Activated CD8-positive, alpha-beta memory T cell treated with anti-CD3 and anti-CD28 coated beads, Interleukin-2, amount 50 U/mL, for 1 hour (primary cell): ENCODE data around the gene PLEKHA5.
"Not testable (repeated sequence)": the region's sequence is repeated elsewhere in the genome, so short reads cannot be mapped to it uniquely, and the experiment has no call there.

Experiments used
- DNase-seq: peaks from one replicate; pipeline ENCODE4 v3.0.0-alpha.2; 2020; ENCODE audit errors: extremely low read depth

Gene PLEKHA5

DNA sequence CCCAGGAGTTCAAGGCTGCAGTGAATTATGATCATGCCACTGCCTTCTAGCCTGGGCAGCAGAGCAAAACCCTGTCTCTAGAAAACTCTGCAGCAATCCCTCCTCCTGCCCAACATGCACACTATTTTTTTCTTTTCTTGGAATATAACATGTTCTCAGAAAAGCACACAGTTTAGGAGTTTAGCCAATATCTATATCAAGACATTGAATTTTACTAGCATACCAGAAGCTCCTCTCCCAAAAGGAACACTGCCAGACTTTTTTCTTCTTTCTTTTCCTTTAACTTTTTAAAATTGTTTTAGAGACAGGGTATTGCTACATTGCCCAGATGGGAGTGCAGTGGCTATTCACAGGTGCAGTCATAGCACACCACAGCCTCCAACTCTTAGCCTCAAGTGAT is 202.7 kb downstream of the PLEKHA5 start:
- DNase-seq: no peak

- DNase-seq: no peak
These were observed 208.9 kb downstream of the PLEKHA5 start for GRCh38 chr12:19338405-19338804.

- not testable (repeated sequence) for DNase-seq
These were observed 221.3 kb downstream of the PLEKHA5 start for GRCh38 chr12:19350850-19351249.

- DNase-seq: no peak
These were observed 221.8 kb downstream of the PLEKHA5 start for GRCh38 chr12:19351346-19351745.

DNA sequence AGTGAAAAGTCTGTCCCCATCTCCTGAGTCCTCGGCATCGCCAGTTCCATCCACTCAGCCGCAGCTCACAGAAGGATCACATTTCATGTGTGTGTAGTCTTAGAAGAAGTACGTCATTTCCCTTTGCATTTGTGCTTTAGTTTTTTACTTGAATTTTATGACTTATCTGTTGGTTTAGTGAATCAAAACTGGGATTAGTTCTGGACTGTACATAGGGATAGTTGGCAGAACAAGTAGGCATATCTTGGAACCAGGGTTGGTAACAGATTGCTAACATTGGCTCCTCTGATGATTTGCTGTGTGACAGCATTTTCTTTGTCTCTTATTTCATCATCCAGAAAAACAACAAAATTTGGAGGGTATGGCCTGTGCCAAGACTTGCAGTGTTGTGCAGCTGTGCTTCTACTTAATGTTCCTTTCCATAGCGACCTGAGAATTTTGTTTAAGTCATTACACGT is 240.2 kb downstream of the PLEKHA5 start:
- no peak for DNase-seq

DNA sequence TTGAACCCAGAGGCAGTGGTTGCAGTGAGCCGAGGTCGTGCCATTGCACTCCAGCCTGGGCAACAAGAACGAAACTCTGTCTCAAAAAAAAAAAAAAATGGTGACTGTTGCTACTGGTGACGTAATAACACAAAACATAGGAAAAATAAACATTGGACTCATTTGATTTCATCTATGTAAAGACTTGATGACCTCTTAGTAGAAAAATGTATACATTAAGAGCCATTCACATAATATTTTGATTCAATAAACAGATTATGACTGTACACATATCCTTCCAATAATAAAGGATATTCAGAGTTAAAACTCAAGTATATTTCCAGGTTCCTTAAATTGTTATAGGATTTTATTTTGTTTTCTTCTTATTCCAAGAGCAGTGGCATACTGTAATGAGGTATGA is 244.1 kb downstream of the PLEKHA5 start:
- DNase-seq: no peak

- no peak for DNase-seq
These were observed 246.4 kb downstream of the PLEKHA5 start for GRCh38 chr12:19375888-19376287.

DNA sequence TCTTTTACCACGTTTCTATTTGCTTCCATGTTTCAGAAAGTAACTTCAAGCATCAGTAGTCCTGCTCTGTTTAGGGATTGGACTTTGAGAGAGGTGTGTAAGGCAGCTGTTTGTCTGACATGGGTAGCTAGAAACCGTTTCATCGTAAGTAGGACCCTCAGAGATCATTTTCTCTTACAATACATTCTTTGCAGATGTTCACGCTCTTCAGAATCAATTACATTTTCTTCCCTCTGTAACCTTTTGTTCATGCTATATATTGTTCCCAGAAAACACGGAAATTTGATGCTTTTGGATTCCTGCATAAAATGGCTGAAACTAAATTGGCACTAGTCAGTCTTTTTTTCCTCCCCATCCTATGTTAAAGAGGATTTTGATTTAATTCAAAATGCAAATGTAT is 247.2 kb downstream of the PLEKHA5 start:
- no peak for DNase-seq

- DNase-seq: no peak
These were observed 252.6 kb downstream of the PLEKHA5 start for GRCh38 chr12:19382111-19382526.

- no peak for DNase-seq
These were observed 253.0 kb downstream of the PLEKHA5 start for GRCh38 chr12:19382563-19382962.

DNA sequence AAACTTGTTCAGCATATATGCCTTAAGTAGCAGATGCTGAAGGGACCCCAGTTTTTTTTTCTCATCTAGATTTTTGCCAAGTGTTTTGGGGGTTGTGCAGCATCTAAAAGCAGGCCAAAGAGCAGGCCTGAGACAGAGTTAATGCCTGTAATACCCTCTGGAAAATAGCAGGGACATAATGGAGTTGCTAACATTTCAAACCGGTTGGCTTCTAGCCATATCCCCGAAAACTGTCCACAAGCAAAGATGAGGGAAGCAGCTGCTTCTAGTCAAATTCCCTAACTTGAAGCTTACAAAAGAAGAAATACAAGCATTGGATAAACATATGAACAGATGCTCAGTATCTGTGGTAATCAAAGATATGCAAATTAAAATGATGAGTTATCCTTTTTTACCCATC is 257.6 kb downstream of the PLEKHA5 start:
- DNase-seq: no peak

DNA sequence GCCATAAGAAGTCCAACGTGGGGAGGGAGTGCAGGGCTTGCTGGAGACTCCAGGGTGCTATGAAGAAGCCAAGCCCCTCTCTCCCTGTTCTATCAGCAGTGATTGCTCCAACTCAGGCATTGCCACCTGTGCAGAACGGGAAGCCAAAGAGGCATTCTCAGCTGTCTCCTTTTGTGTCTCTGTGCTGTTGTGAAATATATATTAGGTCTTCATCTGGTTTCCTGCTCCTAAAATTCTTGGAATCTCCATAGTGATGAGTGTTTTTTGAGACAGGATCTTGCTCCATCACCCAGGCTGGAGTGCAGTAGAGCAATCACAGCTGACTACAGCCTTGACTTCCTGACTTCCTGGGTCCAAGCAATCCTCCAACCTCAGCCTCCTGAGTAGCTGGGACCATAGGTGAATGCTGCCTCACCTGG is 258.6 kb downstream of the PLEKHA5 start:
- DNase-seq: no peak

GRCh38 chr12:19390051-19390598 is 260.6 kb downstream of the PLEKHA5 start:
- DNase-seq: no peak

DNA sequence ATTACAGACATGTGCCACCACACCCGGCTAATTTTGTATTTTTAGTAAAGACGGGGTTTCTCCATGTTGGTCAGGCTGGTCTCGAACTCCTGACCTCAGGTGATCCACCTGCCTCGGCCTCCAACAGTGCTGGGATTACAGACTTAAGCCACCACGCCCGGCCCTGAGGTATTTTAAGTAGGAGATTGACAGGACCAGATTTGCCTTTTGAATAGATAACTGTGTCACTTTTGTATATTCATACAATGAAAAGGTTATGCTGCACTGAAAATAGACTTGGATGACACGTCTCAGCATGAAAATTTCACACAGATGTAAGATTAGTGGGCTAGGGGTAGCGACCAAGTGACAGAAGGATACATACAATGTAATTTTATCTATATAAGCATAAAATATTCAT is 263.1 kb downstream of the PLEKHA5 start:
- DNase-seq: not testable (repeated sequence)

DNA sequence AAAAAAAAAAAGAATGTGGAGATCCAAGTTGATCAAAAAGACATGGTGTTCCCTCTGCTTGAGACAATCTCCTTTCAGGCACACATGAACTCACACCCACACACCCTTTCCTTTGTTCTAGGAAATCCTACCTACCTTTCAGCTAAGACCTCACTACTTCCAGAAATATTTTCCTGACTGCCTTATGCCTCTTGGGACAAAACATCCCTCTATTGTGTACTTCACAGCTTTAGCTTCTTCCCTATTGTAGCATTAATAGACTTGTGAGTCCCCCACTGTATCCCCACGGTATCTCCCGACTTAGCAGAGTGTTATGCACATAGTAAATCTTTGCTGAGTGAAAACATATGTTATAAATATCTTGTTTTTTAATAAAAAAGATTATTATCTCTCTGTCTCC is 264.9 kb downstream of the PLEKHA5 start:
- DNase-seq: no peak

- DNase-seq: no peak
These were observed 268.0 kb downstream of the PLEKHA5 start for GRCh38 chr12:19397534-19397933.

DNA sequence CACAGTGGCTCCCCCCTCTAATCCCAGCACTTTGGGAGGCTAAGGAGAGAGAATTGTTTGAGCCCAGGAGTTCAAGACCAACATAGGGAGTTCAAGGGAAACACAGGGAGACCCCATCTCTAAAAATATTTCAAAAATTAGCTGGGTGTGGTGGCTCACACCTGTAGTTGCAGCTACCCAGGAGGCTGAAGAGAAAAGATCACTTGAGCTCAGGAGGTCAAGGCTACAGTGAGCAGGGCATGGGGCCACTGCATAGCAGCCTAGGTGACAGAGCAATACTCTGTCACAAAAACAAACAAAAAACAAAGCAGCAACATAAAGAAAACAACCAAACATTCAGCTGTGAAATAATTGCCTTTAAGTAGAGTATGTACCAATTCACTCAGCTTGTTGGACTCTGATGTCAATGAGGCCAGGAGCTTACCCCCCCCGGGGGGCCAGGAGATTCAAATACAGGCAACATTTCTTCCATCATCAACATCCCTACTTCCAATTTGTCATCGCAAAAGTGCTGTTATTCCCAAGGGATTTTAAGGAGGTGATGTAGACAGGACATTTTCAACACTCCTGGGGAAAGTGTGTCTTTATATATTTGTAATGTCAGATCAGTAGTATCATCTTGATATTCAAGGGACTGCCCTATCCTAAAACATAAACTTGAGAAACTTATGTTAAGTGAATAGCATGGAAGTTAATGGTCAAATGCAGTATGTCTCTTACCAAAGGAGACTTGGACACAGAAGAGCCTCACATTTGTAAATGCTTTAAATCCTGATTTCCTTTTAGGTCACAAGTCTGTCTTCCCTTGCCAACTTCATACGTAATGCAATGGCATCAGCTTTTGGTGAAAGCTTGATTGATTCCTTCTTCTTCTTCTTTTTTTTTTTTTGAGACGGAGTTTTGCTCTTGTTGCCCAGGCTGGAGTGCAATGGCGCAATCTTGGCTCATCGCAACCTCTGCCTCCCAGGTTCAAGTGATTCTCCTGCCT is 269.1 kb downstream of the PLEKHA5 start:
- no peak for DNase-seq

DNA sequence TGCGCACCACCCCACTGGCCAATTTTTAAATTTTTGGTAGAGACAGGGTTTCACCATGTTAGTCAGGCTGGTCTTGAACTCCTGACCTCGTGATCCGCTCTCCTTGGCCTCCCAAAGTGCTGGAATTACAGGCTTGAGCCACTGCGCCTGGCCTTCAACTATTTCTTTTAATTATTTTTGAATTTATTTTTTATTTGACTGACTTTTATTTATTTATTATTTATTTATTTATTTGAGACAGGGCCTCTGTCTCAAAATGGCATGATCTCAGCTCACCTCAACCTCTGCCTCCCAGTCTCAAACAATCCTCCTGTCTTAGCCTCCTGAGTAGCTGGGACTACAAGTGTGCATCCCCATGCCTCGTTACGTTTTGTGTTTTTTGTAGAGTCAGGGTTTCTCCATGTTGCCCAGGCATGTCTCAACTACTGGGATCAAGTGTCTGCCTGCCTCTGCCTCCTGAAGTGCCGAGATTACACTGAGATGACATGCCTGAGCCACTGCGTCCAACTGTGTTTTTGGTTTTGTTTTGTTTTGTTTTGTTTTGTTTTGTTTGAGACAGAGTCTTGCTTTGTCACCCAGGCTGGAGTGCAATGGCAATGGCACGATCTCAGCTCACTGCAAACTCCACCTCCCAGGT is 271.2 kb downstream of the PLEKHA5 start:
- not testable (repeated sequence) for DNase-seq

DNA sequence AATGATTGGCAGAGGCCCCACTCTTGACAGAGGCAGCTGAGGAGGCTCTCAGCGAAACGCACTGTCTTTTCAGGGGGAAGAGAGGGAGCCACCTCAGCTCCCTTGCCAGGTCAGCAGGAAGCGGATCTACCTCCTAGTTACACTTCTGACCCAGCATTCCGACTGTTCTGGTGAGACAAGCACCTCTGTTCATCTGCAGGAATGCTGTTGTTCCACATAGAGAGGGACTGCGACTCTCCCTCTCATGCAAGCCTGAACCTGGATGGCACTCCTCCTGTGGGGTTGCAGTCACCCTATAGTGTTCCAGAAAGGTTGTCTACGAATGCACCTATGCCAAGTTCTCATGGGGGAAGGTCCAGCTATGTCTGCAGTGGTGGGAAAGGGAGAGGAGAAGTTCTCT is 272.7 kb downstream of the PLEKHA5 start:
- no peak for DNase-seq

GRCh38 chr12:19402743-19403431 is 273.4 kb downstream of the PLEKHA5 start:
- DNase-seq: no peak

DNA sequence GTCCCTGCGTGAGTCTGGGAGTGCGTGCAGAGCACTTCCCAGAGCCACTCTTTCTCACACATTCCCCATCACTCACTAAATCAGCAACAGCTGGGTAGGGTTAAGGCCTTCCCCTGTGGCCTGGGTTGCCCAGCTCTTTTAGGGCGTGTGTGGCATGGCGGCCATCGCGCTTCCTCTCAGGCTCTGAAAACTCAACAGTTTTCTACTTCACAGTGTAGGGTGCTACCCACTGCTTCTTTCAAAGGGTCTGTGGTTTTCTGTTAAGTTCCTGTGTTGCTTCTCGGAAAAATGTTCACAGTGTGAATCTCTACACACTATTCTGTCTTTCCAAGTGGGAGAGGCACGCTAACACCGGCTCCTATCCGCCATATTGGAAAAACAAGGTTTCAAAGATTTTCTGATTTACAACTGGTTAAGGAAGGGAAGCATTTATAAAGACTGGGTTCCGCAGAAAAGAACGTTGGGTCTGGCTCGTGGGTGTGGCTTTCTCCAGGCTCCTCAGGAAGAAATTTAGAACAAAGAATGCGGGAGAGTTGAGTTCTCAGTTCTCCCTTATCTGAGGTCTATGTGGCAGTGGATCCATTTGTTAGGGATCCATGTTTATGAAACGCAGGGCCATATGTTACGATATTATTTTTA is 274.8 kb downstream of the PLEKHA5 start:
- DNase-seq: no peak

DNA sequence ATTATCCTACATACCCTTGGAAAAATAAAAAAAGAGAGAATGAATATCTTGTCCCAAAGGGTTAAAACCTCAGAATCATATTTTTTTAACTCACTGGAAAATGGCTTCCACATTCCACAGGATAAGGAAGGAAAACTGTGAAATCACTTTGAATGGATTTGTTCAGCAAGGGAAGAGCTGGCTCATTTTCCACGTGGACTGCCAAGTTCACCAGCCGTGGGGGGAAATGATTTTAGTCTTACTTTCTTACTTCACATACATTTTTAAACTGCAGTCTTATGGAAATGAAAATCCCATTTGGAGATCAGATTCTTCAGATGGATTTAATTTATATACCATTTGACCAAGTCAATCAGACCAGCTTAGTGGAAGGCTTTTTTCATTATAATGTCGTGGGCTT is 279.8 kb downstream of the PLEKHA5 start:
- no peak for DNase-seq
